ENCODE measurements around the gene AFAP1L2. TPM values are rescaled to one million over a fixed set of nuclear protein-coding genes. Genes with fewer than 3 reads are reported as not detected.

Gene AFAP1L2
- total and polyA plus RNA-seq, 7 experiments from 2014 or later: 0.56 to 3.0 (median 1.5) TPM

GRCh38 chr10:114442091-114442630, 37.9 kb upstream of the AFAP1L2 start:
- ATAC-seq (no peak), DNase-seq (no peak)
- peaks cover 16 to 73% (median 47%) of the 10 kb centered on the region in 5 donors for H3K36me3 Mint-ChIP-seq
- ChIA-PET POLR2A (no interaction called here), CTCF (interaction anchor here (0.6 kb wide), 1 partner anchor 10 kb away, joined by 3 read pairs; no protein-coding TSS in a partner anchor)
- Histone ChIP-seq H3K4me3 (ENCODE audit: low read length) (no peak overlapping the region), H3K27me3 (ENCODE audit: control insufficient read depth in 2 of 2, insufficient read depth in 2 of 2, low read length in 2 of 2) (no peaks in the 10 kb centered on the region), H3K9me3 (ENCODE audit: control insufficient read depth in 2 of 3, low read length in 3 of 3) (no peaks in the 10 kb centered on the region), H3K27ac (ENCODE audit: low read depth, low read length) (no peak overlapping the region), H3K36me3 (ENCODE audit: control insufficient read depth in 2 of 3, insufficient read depth in 3 of 3, low read length in 3 of 3) (peaks cover 9 to 98% (median 40%) of the 10 kb centered on the region in 3 experiments), H3K4me1 (ENCODE audit: control insufficient read depth in 2 of 2, insufficient read depth in 2 of 2, low read length in 2 of 2) (no peaks in the 10 kb centered on the region)
- intact Hi-C loops (cut with micrococcal nuclease): no loop called here
- H3K27ac Mint-ChIP-seq: peak overlapping the region in 5 of 9 donors; percentile 28 to 60 (median 41)
- no peaks in the 10 kb centered on the region for H3K27me3 Mint-ChIP-seq
- no peaks in the 10 kb centered on the region for H3K9me3 Mint-ChIP-seq
- H3K4me1 Mint-ChIP-seq: peaks cover 0 to 13% (median 5%) of the 10 kb centered on the region in 7 donors
- no peak overlapping the region for H3K4me3 Mint-ChIP-seq

DNA sequence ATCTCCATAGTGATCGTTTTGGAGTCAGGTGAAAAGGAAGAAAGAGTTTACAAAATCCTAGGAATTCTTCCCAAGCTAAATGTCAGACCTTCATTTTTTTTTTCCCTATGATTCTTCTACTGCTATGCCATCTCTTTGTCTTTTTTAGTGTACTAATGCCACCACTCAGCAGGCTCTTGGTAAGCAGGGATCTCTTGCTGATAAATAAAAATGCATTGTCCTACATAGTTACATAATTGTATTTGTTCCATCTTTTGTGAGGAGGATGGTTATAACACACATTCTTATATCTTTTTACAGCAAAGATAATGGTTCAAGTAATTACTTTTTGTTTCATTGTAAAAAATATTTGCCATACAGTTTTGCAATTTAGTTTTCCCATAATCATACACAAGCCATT, 36.8 kb upstream of the AFAP1L2 start:
- Mint-ChIP-seq H3K27me3 (no peaks in the 10 kb centered on the region), H3K27ac (peak overlapping the region in 4 of 9 donors; percentile 7 to 72 (median 62)), H3K4me1 (peaks cover 0 to 11% (median 5%) of the 10 kb centered on the region in 7 donors), H3K36me3 (peaks cover 16 to 73% (median 52%) of the 10 kb centered on the region in 5 donors), H3K4me3 (no peak overlapping the region), H3K9me3 (no peaks in the 10 kb centered on the region)
- no peak overlapping the region for H3K4me3 ChIP-seq (ENCODE audit: low read length)
- no peak overlapping the region for H3K27ac ChIP-seq (ENCODE audit: low read depth, low read length)
- H3K4me1 ChIP-seq (ENCODE audit: control insufficient read depth in 2 of 2, insufficient read depth in 2 of 2, low read length in 2 of 2): no peaks in the 10 kb centered on the region
- intact Hi-C loops (cut with micrococcal nuclease): no loop called here
- no peaks in the 10 kb centered on the region for H3K9me3 ChIP-seq (ENCODE audit: control insufficient read depth in 2 of 3, low read length in 3 of 3)
- DNase-seq: no peak
- no peak for ATAC-seq
- H3K36me3 ChIP-seq (ENCODE audit: control insufficient read depth in 2 of 3, insufficient read depth in 3 of 3, low read length in 3 of 3): peaks cover 9 to 98% (median 48%) of the 10 kb centered on the region in 3 experiments
- POLR2A ChIA-PET: interaction anchor here (0.6 to 1.3 kb wide), 2 partner anchors 21 to 50 kb away, joined by 3 to 4 read pairs; no protein-coding TSS in a partner anchor
- no peaks in the 10 kb centered on the region for H3K27me3 ChIP-seq (ENCODE audit: control insufficient read depth in 2 of 2, insufficient read depth in 2 of 2, low read length in 2 of 2)
- CTCF ChIA-PET: no interaction called here

DNA sequence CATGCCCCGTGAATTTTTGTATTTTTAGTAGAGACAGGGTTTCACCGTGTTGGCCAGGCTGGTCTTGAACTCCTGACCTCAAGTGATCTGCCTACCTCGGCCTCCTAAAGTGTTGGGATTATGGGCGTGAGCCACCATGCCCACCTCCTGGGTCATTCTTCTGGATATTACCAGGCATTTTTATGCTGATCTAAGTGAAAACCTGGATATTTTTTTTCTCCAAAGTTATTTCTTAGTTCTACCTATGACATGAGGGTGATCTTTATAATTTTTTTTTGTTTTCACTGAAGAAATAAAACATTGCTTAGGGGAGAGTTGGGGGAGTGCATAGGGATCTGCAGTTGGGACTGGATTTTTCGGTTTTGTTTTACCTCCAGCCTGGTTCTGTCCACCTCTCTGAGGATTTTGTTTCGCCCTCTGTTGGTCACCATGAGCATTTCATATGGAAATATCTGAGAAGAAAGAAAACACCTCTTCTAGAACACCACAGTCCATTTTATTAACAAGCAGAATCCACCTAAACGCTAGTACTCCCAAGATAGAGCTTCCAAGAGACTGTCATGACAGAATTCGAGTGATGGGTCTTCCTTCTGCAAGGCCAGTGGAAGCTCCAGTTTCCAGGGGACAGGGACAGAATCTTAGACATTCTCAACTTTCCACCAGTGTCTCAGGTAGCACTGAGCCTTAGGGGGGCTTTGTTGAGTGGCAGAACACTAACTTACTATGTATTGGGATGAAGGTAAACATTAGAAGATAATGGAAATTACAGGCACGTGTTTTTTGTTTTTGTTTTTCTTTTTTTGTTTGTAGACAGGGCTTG, 33.4 kb upstream of the AFAP1L2 start:
- H3K27ac ChIP-seq (ENCODE audit: low read depth, low read length): no peak overlapping the region

GRCh38 chr10:114436941-114437340, 32.6 kb upstream of the AFAP1L2 start:
- Histone ChIP-seq H3K27me3 (ENCODE audit: control insufficient read depth in 2 of 2, insufficient read depth in 2 of 2, low read length in 2 of 2) (no peaks in the 10 kb centered on the region), H3K4me3 (ENCODE audit: low read length) (no peak overlapping the region), H3K4me1 (ENCODE audit: control insufficient read depth in 2 of 2, insufficient read depth in 2 of 2, low read length in 2 of 2) (no peaks in the 10 kb centered on the region), H3K9me3 (ENCODE audit: control insufficient read depth in 2 of 3, low read length in 3 of 3) (no peaks in the 10 kb centered on the region), H3K27ac (ENCODE audit: low read depth, low read length) (no peak overlapping the region), H3K36me3 (ENCODE audit: control insufficient read depth in 2 of 3, insufficient read depth in 3 of 3, low read length in 3 of 3) (peaks cover 9 to 90% (median 50%) of the 10 kb centered on the region in 3 experiments)
- Mint-ChIP-seq H3K9me3 (no peaks in the 10 kb centered on the region), H3K36me3 (peaks cover 13 to 84% (median 65%) of the 10 kb centered on the region in 5 donors), H3K4me3 (no peak overlapping the region), H3K27me3 (no peaks in the 10 kb centered on the region), H3K27ac (no peak overlapping the region), H3K4me1 (peaks cover 0 to 5% (median 0%) of the 10 kb centered on the region in 7 donors)
- CTCF ChIA-PET: no interaction called here
- POLR2A ChIA-PET: no interaction called here
- intact Hi-C loops (cut with micrococcal nuclease): loop anchor here in 1 of 2 donors (5.0 kb wide), 1 partner anchor 135 kb away; no protein-coding TSS in a partner anchor
- no peak for DNase-seq
- no peak for ATAC-seq

More for the DNA sequence above, 33.4 kb upstream of the AFAP1L2 start:
- intact Hi-C loops (cut with micrococcal nuclease): loop anchor here in 1 of 2 donors (5.0 kb wide), 1 partner anchor 135 kb away; no protein-coding TSS in a partner anchor
- H3K36me3 ChIP-seq (ENCODE audit: control insufficient read depth in 2 of 3, insufficient read depth in 3 of 3, low read length in 3 of 3): peaks cover 9 to 98% (median 55%) of the 10 kb centered on the region in 3 experiments
- H3K27me3 ChIP-seq (ENCODE audit: control insufficient read depth in 2 of 2, insufficient read depth in 2 of 2, low read length in 2 of 2): no peaks in the 10 kb centered on the region
- H3K4me3 ChIP-seq (ENCODE audit: low read length): no peak overlapping the region
- CTCF ChIA-PET: no interaction called here
- H3K4me3 Mint-ChIP-seq: no peak overlapping the region
- no peaks in the 10 kb centered on the region for H3K4me1 ChIP-seq (ENCODE audit: control insufficient read depth in 2 of 2, insufficient read depth in 2 of 2, low read length in 2 of 2)
- ATAC-seq: no peak
- H3K27ac Mint-ChIP-seq: peak overlapping the region in 8 of 9 donors; percentile 2 to 82 (median 30)
- H3K27me3 Mint-ChIP-seq: no peaks in the 10 kb centered on the region
- POLR2A ChIA-PET: interaction anchor here (0.5 kb wide), 1 partner anchor 47 kb away, joined by 4 read pairs; no protein-coding TSS in a partner anchor
- no peaks in the 10 kb centered on the region for H3K9me3 ChIP-seq (ENCODE audit: control insufficient read depth in 2 of 3, low read length in 3 of 3)
- H3K4me1 Mint-ChIP-seq: peaks cover 0 to 2% (median 0%) of the 10 kb centered on the region in 7 donors
- DNase-seq: no peak
- peaks cover 13 to 83% (median 64%) of the 10 kb centered on the region in 5 donors for H3K36me3 Mint-ChIP-seq
- no peaks in the 10 kb centered on the region for H3K9me3 Mint-ChIP-seq

DNA sequence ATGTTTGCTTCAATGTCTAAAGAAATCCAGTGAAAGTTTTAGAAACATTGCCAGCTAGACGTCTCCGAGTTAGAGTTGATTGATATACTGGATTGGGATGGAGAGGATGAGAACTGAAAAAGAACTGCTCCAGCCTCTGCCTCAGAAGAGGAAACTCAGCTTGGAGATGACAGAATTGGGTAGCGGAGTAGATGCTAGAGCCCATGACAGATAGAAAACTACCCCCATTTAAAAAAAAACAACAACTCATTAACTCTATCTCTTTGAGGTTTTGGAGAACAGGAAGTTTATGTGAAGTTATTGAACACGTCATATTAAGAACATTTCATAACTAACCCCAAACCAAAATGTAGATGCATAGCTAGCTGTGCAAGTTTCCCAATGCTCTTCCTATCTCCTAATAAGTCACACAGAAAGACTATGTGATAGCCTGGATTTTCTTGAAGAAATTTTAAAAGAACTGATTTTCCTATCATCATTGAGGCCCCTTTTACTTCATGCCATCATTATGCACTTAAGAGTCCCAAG, 28.3 kb upstream of the AFAP1L2 start:
- no peak overlapping the region for H3K4me3 Mint-ChIP-seq
- Histone ChIP-seq H3K4me1 (ENCODE audit: control insufficient read depth in 2 of 2, insufficient read depth in 2 of 2, low read length in 2 of 2) (no peaks in the 10 kb centered on the region), H3K9me3 (ENCODE audit: control insufficient read depth in 2 of 3, low read length in 3 of 3) (no peaks in the 10 kb centered on the region), H3K36me3 (ENCODE audit: control insufficient read depth in 2 of 3, insufficient read depth in 3 of 3, low read length in 3 of 3) (peaks cover 0 to 53% (median 23%) of the 10 kb centered on the region in 3 experiments), H3K4me3 (ENCODE audit: low read length) (no peak overlapping the region), H3K27me3 (ENCODE audit: control insufficient read depth in 2 of 2, insufficient read depth in 2 of 2, low read length in 2 of 2) (no peaks in the 10 kb centered on the region), H3K27ac (ENCODE audit: low read depth, low read length) (no peak overlapping the region)
- H3K4me1 Mint-ChIP-seq: peaks cover 0 to 5% (median 0%) of the 10 kb centered on the region in 7 donors
- H3K27ac Mint-ChIP-seq: peak overlapping the region in 8 of 9 donors; percentile 1 to 75 (median 28)
- no peak for ATAC-seq
- POLR2A ChIA-PET: no interaction called here
- H3K36me3 Mint-ChIP-seq: peaks cover 9 to 54% (median 32%) of the 10 kb centered on the region in 5 donors
- no peak for DNase-seq
- H3K27me3 Mint-ChIP-seq: no peaks in the 10 kb centered on the region
- peaks cover 0 to 2% (median 0%) of the 10 kb centered on the region in 11 donors for H3K9me3 Mint-ChIP-seq
- CTCF ChIA-PET: no interaction called here
- intact Hi-C loops (cut with micrococcal nuclease): no loop called here

- ATAC-seq (no peak), DNase-seq (no peak)
- Mint-ChIP-seq H3K36me3 (peaks cover 8 to 49% (median 30%) of the 10 kb centered on the region in 5 donors), H3K4me3 (no peak overlapping the region), H3K4me1 (peaks cover 0 to 5% (median 0%) of the 10 kb centered on the region in 7 donors), H3K27me3 (no peaks in the 10 kb centered on the region), H3K27ac (peak overlapping the region in 6 of 9 donors; percentile 16 to 69 (median 60)), H3K9me3 (peaks cover 0 to 4% (median 0%) of the 10 kb centered on the region in 11 donors)
- Histone ChIP-seq H3K36me3 (ENCODE audit: control insufficient read depth in 2 of 3, insufficient read depth in 3 of 3, low read length in 3 of 3) (peaks cover 0 to 43% (median 15%) of the 10 kb centered on the region in 3 experiments), H3K27me3 (ENCODE audit: control insufficient read depth in 2 of 2, insufficient read depth in 2 of 2, low read length in 2 of 2) (no peaks in the 10 kb centered on the region), H3K9me3 (ENCODE audit: control insufficient read depth in 2 of 3, low read length in 3 of 3) (no peaks in the 10 kb centered on the region), H3K4me1 (ENCODE audit: control insufficient read depth in 2 of 2, insufficient read depth in 2 of 2, low read length in 2 of 2) (no peaks in the 10 kb centered on the region), H3K27ac (ENCODE audit: low read depth, low read length) (no peak overlapping the region), H3K4me3 (ENCODE audit: low read length) (no peak overlapping the region)
- ChIA-PET CTCF (interaction anchor here (0.7 kb wide), 1 partner anchor 40 kb away, joined by 3 read pairs; no protein-coding TSS in a partner anchor), POLR2A (no interaction called here)
- intact Hi-C loops (cut with micrococcal nuclease): no loop called here
Observed at GRCh38 chr10:114431414-114432135, 27.3 kb upstream of the AFAP1L2 start.
